OCI-LY7 (cell line): Measurements from ENCODE around the gene NRK. TPM values are rescaled to one million over a fixed set of nuclear protein-coding genes. Genes with fewer than 3 reads are reported as not detected.

Experiments used
- Bru-seq: library from RNA; stranded (reverse); fragments of 400-500 nt; gene quantifications from one replicate; lab custom pipeline; 2021; lab: Mats Ljungman, UMichigan
- BruChase-seq, 2 experiments: library from RNA; stranded (reverse); fragments of 400-500 nt; gene quantifications; one replicate each; lab custom pipeline; 2021; lab: Mats Ljungman, UMichigan
- BruUV-seq: library from RNA; stranded (reverse); fragments of 400-500 nt; replicated peaks from 2 replicates; lab custom pipeline; 2021; lab: Mats Ljungman, UMichigan
- CTCF ChIA-PET: fragments of 300-600 bp; sonication (Branson Sonifier 250); formaldehyde crosslinking; loops from one replicate; lab custom pipeline; 2022; ENCODE audit warnings: antibody characterized with exemption; ENCODE audit not compliant: unreplicated experiment; lab: Charles Lee
- POLR2A ChIA-PET: fragments of 300-600 bp; sonication (Branson Sonifier 250); formaldehyde crosslinking; loops from one replicate; lab custom pipeline; 2022; ENCODE audit warnings: antibody characterized with exemption; lab: Charles Lee
- DNase-seq: peaks from one replicate; pipeline ENCODE4 v3.0.0-alpha.2; 2015; ENCODE audit warnings: low spot score
- H2AFZ ChIP-seq: fragments of 200-600 bp; sonication (generic), shearing (Covaris generic); 2 replicates; pipeline ENCODE4 v1.6.1; 2014; ENCODE audit warnings: mild to moderate bottlenecking, antibody characterized with exemption, low read length, moderate library complexity
- H3K27ac ChIP-seq: fragments of 200-600 bp; sonication (generic); 2 replicates; pipeline ENCODE4 v1.5.1; 2014; ENCODE audit warnings: mixed run types, low read depth, mild to moderate bottlenecking, moderate library complexity, low read length, inconsistent platforms; ENCODE audit not compliant: poor library complexity, severe bottlenecking
- H3K36me3 ChIP-seq: fragments of 200-600 bp; sonication (generic); 2 replicates; pipeline ENCODE4 v1.6.1; 2014; ENCODE audit warnings: mild to moderate bottlenecking, antibody characterized with exemption, low read length, moderate library complexity, mixed read lengths; ENCODE audit not compliant: insufficient read depth
- H3K4me1 ChIP-seq: fragments of 200-600 bp; sonication (generic); 2 replicates; pipeline ENCODE4 v1.5.1; 2014; ENCODE audit warnings: mild to moderate bottlenecking, low read length; ENCODE audit not compliant: insufficient read depth, poor library complexity, severe bottlenecking
- H3K4me2 ChIP-seq: fragments of 200-600 bp; sonication (generic); 2 replicates; pipeline ENCODE4 v1.6.1; 2014; ENCODE audit warnings: mild to moderate bottlenecking, low read length
- H3K4me3 ChIP-seq: fragments of 200-600 bp; sonication (generic); 2 replicates; pipeline ENCODE4 v1.5.1; 2014; ENCODE audit warnings: mild to moderate bottlenecking, low read depth, low read length; ENCODE audit not compliant: poor library complexity, severe bottlenecking
- H3K79me2 ChIP-seq: fragments of 200-600 bp; sonication (generic); 2 replicates; pipeline ENCODE4 v1.6.1; 2016; ENCODE audit warnings: low read depth, mild to moderate bottlenecking, low read length, moderate library complexity, mixed read lengths; ENCODE audit not compliant: insufficient read depth
- H3K9me2 ChIP-seq: fragments of 200-600 bp; sonication (generic); 2 replicates; pipeline ENCODE4 v1.6.1; 2016; ENCODE audit warnings: mild to moderate bottlenecking, low read length, mixed read lengths; ENCODE audit not compliant: insufficient read depth
- H3K9me3 ChIP-seq: fragments of 200-600 bp; sonication (generic); 2 replicates; pipeline ENCODE4 v1.6.1; 2014; ENCODE audit warnings: mild to moderate bottlenecking, mixed run types, low read length, mixed read lengths
- H4K20me1 ChIP-seq: fragments of 200-600 bp; sonication (generic); 2 replicates; pipeline ENCODE4 v1.6.1; 2014; ENCODE audit warnings: mild to moderate bottlenecking, antibody characterized with exemption, low read length, moderate library complexity, mixed read lengths; ENCODE audit not compliant: insufficient read depth
- EZH2phosphoT487 ChIP-seq: fragments of 200-600 bp; sonication (generic); IDR thresholded peaks from 2 replicates; pipeline ENCODE4 v1.6.1; 2018; ENCODE audit warnings: low read depth, borderline replicate concordance, mild to moderate bottlenecking, mixed run types, antibody characterized with exemption, low read length, moderate library complexity, mixed read lengths
- intact Hi-C: fragments of 100-400 bp; cut with micrococcal nuclease; formaldehyde crosslinking; loops from one replicate; pipeline ENCODE4 v1.10.0; 2022; ENCODE audit not compliant: unreplicated experiment
- long read RNA-seq: library from polyadenylated mRNA; stranded (forward); transcript quantifications from one replicate; pipeline ENCODE4 v2.0.0, GENCODE V29; 2022
- total RNA-seq, 2 experiments: library from RNA; depleted of rRNA in 1 of 2; stranded (reverse); fragments of >200 nt in 1 of 2; shearing (Covaris generic) in 1 of 2; gene quantifications; 2 replicates each; pipeline ENCODE4 v1.2.3, GENCODE V29; 2014 to 2022
- TF ChIP-seq, protein P1 (sequence below): fragments of 200-600 bp; sonication (generic); conservative IDR thresholded peaks from 2 replicates; pipeline ENCODE4 v1.5.1; 2014; ENCODE audit warnings: mild to moderate bottlenecking, antibody characterized with exemption, low read length, moderate library complexity, mixed read lengths

Gene NRK, protein sequence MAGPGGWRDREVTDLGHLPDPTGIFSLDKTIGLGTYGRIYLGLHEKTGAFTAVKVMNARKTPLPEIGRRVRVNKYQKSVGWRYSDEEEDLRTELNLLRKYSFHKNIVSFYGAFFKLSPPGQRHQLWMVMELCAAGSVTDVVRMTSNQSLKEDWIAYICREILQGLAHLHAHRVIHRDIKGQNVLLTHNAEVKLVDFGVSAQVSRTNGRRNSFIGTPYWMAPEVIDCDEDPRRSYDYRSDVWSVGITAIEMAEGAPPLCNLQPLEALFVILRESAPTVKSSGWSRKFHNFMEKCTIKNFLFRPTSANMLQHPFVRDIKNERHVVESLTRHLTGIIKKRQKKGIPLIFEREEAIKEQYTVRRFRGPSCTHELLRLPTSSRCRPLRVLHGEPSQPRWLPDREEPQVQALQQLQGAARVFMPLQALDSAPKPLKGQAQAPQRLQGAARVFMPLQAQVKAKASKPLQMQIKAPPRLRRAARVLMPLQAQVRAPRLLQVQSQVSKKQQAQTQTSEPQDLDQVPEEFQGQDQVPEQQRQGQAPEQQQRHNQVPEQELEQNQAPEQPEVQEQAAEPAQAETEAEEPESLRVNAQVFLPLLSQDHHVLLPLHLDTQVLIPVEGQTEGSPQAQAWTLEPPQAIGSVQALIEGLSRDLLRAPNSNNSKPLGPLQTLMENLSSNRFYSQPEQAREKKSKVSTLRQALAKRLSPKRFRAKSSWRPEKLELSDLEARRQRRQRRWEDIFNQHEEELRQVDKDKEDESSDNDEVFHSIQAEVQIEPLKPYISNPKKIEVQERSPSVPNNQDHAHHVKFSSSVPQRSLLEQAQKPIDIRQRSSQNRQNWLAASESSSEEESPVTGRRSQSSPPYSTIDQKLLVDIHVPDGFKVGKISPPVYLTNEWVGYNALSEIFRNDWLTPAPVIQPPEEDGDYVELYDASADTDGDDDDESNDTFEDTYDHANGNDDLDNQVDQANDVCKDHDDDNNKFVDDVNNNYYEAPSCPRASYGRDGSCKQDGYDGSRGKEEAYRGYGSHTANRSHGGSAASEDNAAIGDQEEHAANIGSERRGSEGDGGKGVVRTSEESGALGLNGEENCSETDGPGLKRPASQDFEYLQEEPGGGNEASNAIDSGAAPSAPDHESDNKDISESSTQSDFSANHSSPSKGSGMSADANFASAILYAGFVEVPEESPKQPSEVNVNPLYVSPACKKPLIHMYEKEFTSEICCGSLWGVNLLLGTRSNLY (N-terminal part only)
- total RNA-seq (2014; rRNA removed; shearing (Covaris generic)) (not detected in 2 replicates), total RNA-seq (2022) (not detected in 2 replicates), Bru-seq, nascent RNA (percentile 2 among the genes with signal in this experiment), BruChase-seq, experiment 1, labeled RNA remaining after a 6-hour chase (not detected), BruChase-seq, experiment 2, labeled RNA remaining after a 2-hour chase (not detected)
- long read RNA-seq: 0 reads

DNA sequence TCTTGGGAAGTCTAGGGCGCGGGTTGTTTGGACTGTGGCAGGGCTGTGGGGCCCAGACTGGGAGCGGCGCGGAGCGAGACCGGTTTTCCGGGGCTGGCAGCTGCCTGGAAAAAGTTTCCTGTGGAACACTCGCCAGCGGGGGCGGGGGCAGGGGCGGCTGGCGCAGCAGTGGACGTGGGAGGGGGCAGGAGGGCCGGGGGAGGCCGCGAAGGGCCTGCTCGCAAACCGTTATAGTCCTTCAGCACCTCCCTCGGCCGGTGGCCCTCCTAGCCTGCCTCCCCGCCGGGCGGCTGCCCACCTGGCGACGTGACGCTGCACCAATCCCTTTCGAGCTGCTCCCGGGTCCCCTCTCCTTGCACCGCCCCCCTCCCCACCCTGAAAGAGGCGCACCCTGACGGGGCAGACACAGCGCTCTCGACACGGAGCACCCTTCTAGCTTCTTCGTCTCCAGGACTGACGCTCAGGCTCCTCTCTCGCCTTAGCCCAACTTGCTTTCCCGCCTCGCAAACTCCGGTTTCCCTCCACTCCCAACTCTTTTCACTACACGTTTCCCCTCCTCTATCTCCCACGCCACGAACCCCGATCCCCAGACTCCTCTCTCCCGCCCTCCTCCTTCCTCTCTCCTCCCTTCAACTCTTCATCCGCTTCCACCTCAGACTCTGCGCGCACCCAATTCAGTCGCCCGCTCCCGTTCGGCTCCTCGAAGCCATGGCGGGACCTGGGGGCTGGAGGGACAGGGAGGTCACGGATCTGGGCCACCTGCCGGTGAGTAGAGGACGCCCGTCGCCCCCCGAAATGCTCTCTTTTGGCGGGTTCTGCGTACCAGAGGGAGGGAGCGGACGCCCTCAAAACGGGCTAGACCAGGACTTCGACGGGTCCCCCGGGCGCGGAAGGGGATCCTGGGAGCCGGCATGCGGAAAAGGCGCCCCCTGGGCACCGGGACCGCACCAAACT lies at the start of gene NRK:
TSS of gene NRK (plus strand) at position 402 of the 954 bp plus-strand sequence. CDS start at position 709, 307 bp downstream.
- Histone ChIP-seq H3K4me1 (no peaks in the 10 kb centered on the region), H3K36me3 (no peaks in the 10 kb centered on the region), H4K20me1 (no peaks in the 10 kb centered on the region), H3K4me2 (no peak within 1 kb of the TSS), H2AFZ (no peak within 1 kb of the TSS), H3K9me2 (no peaks in the 10 kb centered on the region), H3K27ac (no peak within 1 kb of the TSS), H3K9me3 (no peaks in the 10 kb centered on the region), H3K79me2 (no peaks in the 10 kb centered on the region), H3K4me3 (no peak within 1 kb of the TSS)
- TF ChIP-seq EZH2phosphoT487: no peak
- TF ChIP-seq, protein P1, sequence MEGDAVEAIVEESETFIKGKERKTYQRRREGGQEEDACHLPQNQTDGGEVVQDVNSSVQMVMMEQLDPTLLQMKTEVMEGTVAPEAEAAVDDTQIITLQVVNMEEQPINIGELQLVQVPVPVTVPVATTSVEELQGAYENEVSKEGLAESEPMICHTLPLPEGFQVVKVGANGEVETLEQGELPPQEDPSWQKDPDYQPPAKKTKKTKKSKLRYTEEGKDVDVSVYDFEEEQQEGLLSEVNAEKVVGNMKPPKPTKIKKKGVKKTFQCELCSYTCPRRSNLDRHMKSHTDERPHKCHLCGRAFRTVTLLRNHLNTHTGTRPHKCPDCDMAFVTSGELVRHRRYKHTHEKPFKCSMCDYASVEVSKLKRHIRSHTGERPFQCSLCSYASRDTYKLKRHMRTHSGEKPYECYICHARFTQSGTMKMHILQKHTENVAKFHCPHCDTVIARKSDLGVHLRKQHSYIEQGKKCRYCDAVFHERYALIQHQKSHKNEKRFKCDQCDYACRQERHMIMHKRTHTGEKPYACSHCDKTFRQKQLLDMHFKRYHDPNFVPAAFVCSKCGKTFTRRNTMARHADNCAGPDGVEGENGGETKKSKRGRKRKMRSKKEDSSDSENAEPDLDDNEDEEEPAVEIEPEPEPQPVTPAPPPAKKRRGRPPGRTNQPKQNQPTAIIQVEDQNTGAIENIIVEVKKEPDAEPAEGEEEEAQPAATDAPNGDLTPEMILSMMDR: no peak
- intact Hi-C loops: no loop called here
- ChIA-PET POLR2A (no interaction called here), CTCF (no interaction called here)
- DNase-seq: no peak
- BruUV-seq: no TSS peak

DNA sequence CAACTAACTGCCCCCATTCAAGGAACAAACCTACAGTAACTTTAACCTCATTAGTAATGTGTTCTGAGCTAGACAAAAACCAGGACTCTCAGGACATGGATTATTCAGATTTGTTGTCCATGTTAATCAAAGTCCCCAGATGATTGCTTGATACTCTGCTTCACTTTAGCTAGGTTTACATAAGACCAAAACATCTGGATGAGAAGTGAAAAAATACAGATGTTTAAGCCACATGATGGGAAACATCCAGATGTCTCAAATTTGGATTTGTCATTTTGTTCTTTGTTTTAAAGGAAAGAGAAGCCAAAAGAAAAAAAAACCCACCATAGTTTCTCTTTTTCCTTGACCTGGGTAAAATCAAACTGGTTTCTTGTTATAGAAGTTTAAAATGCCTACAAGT lies 48.5 kb upstream of the NRK start:
- Histone ChIP-seq H3K4me2 (no peak overlapping the region), H3K4me1 (no peaks in the 10 kb centered on the region), H3K9me3 (no peaks in the 10 kb centered on the region), H3K4me3 (no peak overlapping the region), H4K20me1 (no peaks in the 10 kb centered on the region), H3K27ac (no peak overlapping the region), H3K36me3 (no peaks in the 10 kb centered on the region), H2AFZ (no peak overlapping the region), H3K9me2 (no peaks in the 10 kb centered on the region), H3K79me2 (no peaks in the 10 kb centered on the region)
- no peak for DNase-seq
- POLR2A ChIA-PET: no interaction called here
- intact Hi-C loops: no loop called here
- no TSS peak for BruUV-seq
- no peak for TF ChIP-seq EZH2phosphoT487
- TF ChIP-seq, protein P1: no peak
- CTCF ChIA-PET: no interaction called here
